Measurements from ENCODE around the gene ZNF200. TPM values are rescaled to one million over a fixed set of nuclear protein-coding genes. Genes with fewer than 3 reads are reported as not detected.
"Not testable (repeated sequence)": the region's sequence is repeated elsewhere in the genome, so short reads cannot be mapped to it uniquely, and the experiment has no call there.

Gene ZNF200
- polyA plus RNA-seq, 1 donor (not counting 4 experiments of a cell fraction or from before 2014, with no cell fraction given) = 4.3 TPM

DNA sequence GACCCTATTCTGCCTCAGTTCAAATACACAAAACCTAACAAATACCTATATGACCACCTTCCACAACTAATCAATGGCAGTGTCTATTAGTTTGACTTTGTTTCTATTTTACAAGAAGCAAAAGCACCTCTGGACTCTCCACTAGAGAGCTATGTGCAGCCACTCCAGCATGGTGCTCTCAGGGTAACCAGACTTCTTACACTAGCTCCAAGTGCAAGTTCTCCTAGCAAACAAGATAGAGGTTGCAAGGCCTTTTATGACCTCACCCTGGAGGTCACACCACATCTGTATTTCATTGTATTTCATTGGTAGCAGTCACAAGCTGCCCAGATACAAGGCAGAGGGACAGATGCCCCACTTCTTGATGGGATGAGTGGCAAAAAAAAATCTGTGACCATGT lies 40.0 kb upstream of the ZNF200 start:
- TF ChIP-seq EZH2 (IDR thresholded peaks at IDR 0.05; ENCODE audit: low read length) = no peak
- TF ChIP-seq, protein P1, sequence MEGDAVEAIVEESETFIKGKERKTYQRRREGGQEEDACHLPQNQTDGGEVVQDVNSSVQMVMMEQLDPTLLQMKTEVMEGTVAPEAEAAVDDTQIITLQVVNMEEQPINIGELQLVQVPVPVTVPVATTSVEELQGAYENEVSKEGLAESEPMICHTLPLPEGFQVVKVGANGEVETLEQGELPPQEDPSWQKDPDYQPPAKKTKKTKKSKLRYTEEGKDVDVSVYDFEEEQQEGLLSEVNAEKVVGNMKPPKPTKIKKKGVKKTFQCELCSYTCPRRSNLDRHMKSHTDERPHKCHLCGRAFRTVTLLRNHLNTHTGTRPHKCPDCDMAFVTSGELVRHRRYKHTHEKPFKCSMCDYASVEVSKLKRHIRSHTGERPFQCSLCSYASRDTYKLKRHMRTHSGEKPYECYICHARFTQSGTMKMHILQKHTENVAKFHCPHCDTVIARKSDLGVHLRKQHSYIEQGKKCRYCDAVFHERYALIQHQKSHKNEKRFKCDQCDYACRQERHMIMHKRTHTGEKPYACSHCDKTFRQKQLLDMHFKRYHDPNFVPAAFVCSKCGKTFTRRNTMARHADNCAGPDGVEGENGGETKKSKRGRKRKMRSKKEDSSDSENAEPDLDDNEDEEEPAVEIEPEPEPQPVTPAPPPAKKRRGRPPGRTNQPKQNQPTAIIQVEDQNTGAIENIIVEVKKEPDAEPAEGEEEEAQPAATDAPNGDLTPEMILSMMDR (optimal IDR thresholded peaks at IDR 0.05 in 1 of 3, IDR thresholded peaks at IDR 0.05 in 1 of 3, conservative IDR thresholded peaks at IDR 0.05 in 1 of 3; ENCODE audit: extremely low read depth in 1 of 3, insufficient read depth in 2 of 3, low read length in 3 of 3) = no peak
- H3K27me3 ChIP-seq (ENCODE audit: control insufficient read depth, extremely low read depth, insufficient read depth, low read length) = peaks cover 5% of the 10 kb centered on the region
- no peaks in the 10 kb centered on the region for H3K4me1 ChIP-seq (ENCODE audit: control insufficient read depth, extremely low read depth, insufficient read depth, low read length)
- no peaks in the 10 kb centered on the region for H3K9me3 ChIP-seq (ENCODE audit: control insufficient read depth, low read depth, low read length)
- no peak overlapping the region for H3K4me3 ChIP-seq (ENCODE audit: control insufficient read depth in 2 of 3, extremely low read depth in 1 of 3, insufficient read depth in 2 of 3, low read depth in 1 of 3, low read length in 3 of 3)
- DNase-seq (ENCODE audit: low read depth, low spot score) = no peak
- H3K9ac ChIP-seq (ENCODE audit: control insufficient read depth, extremely low read depth, insufficient read depth, low read length) = no peak overlapping the region
- no peaks in the 10 kb centered on the region for H3K79me2 ChIP-seq (ENCODE audit: control insufficient read depth, insufficient read depth, low read length)
- no peak overlapping the region for H2AFZ ChIP-seq (ENCODE audit: control insufficient read depth, low read length)
- no peaks in the 10 kb centered on the region for H3K9me1 ChIP-seq (ENCODE audit: control insufficient read depth, extremely low read depth, insufficient read depth, low read length)
- dilution Hi-C loops (cut with MboI; ENCODE audit: extremely low pct_ligation_motif_present, low sequenced_read_pairs) = no loop called here
- no peaks in the 10 kb centered on the region for H3K36me3 ChIP-seq (ENCODE audit: control insufficient read depth in 2 of 2, extremely low read depth in 1 of 2, insufficient read depth in 2 of 2, low read length in 2 of 2)
- no peak overlapping the region for H3K4me2 ChIP-seq (ENCODE audit: control insufficient read depth, extremely low read depth, insufficient read depth, low read depth, low read length)
- no peak overlapping the region for H3K27ac ChIP-seq (ENCODE audit: control insufficient read depth, insufficient read depth, low read length)
- FAIRE-seq = no peak
- no peaks in the 10 kb centered on the region for H4K20me1 ChIP-seq (ENCODE audit: control insufficient read depth, extremely low read depth, insufficient read depth, low read length)

DNA sequence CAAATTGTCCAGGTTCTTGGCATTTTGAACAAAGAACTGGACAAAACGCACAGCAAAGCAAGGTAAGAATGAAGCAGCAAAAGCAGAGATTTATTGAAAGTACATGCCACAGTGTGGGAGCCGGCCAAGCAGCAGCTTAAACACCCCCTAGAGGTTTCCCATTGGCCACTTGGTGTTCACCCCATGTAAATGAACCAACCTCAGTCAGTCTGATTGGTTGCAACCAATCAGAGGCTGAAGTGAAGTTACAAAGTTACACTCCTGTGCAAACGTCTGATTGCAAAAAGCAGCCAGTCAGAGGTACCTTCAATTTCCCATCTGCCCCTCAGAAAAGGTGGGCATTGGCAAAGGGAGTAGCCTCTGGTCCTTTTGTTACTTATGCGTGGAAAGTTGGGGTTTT lies 39.5 kb upstream of the ZNF200 start:
- FAIRE-seq (no peak), DNase-seq (ENCODE audit: low read depth, low spot score) (no peak)
- Histone ChIP-seq H3K4me1 (ENCODE audit: control insufficient read depth, extremely low read depth, insufficient read depth, low read length) (no peaks in the 10 kb centered on the region), H3K27me3 (ENCODE audit: control insufficient read depth, extremely low read depth, insufficient read depth, low read length) (peaks cover 5% of the 10 kb centered on the region), H3K9me1 (ENCODE audit: control insufficient read depth, extremely low read depth, insufficient read depth, low read length) (no peaks in the 10 kb centered on the region), H3K4me2 (ENCODE audit: control insufficient read depth, extremely low read depth, insufficient read depth, low read depth, low read length) (no peak overlapping the region), H3K9me3 (ENCODE audit: control insufficient read depth, low read depth, low read length) (no peaks in the 10 kb centered on the region), H3K79me2 (ENCODE audit: control insufficient read depth, insufficient read depth, low read length) (no peaks in the 10 kb centered on the region), H4K20me1 (ENCODE audit: control insufficient read depth, extremely low read depth, insufficient read depth, low read length) (no peaks in the 10 kb centered on the region), H3K27ac (ENCODE audit: control insufficient read depth, insufficient read depth, low read length) (no peak overlapping the region), H2AFZ (ENCODE audit: control insufficient read depth, low read length) (no peak overlapping the region), H3K36me3 (ENCODE audit: control insufficient read depth in 2 of 2, extremely low read depth in 1 of 2, insufficient read depth in 2 of 2, low read length in 2 of 2) (no peaks in the 10 kb centered on the region), H3K9ac (ENCODE audit: control insufficient read depth, extremely low read depth, insufficient read depth, low read length) (no peak overlapping the region), H3K4me3 (ENCODE audit: control insufficient read depth in 2 of 3, extremely low read depth in 1 of 3, insufficient read depth in 2 of 3, low read depth in 1 of 3, low read length in 3 of 3) (no peak overlapping the region)
- dilution Hi-C loops (cut with MboI; ENCODE audit: extremely low pct_ligation_motif_present, low sequenced_read_pairs) = no loop called here
- TF ChIP-seq, protein P1 (optimal IDR thresholded peaks at IDR 0.05 in 1 of 3, IDR thresholded peaks at IDR 0.05 in 1 of 3, conservative IDR thresholded peaks at IDR 0.05 in 1 of 3; ENCODE audit: extremely low read depth in 1 of 3, insufficient read depth in 2 of 3, low read length in 3 of 3) = no peak
- TF ChIP-seq EZH2 (IDR thresholded peaks at IDR 0.05; ENCODE audit: low read length) = no peak

DNA sequence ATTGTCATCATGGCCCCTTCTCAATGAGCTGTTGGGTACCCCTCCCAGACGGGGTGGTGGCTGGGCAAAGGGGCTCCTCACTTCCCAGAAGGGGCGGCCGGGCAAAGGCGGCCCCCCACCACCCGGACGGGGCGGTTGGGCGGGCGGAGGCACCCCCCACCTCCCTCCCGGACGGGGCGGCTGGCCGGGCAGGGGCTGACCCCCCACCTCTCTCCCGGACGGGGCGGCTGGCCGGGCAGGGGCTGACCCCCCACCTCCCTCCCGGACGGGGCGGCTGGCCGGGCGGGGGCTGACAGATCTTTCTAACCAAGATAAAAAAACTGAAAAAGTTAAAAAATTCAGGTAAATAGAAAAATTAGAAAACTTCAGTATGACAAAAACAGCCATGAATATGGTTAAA lies 36.3 kb upstream of the ZNF200 start:
- H3K4me1 ChIP-seq (ENCODE audit: control insufficient read depth, extremely low read depth, insufficient read depth, low read length); H3K9me1 ChIP-seq (ENCODE audit: control insufficient read depth, extremely low read depth, insufficient read depth, low read length); H3K27ac ChIP-seq (ENCODE audit: control insufficient read depth, insufficient read depth, low read length); H3K9me3 ChIP-seq (ENCODE audit: control insufficient read depth, low read depth, low read length); dilution Hi-C loops (cut with MboI; ENCODE audit: extremely low pct_ligation_motif_present, low sequenced_read_pairs); H3K79me2 ChIP-seq (ENCODE audit: control insufficient read depth, insufficient read depth, low read length); H3K4me2 ChIP-seq (ENCODE audit: control insufficient read depth, extremely low read depth, insufficient read depth, low read depth, low read length); H3K27me3 ChIP-seq (ENCODE audit: control insufficient read depth, extremely low read depth, insufficient read depth, low read length); H2AFZ ChIP-seq (ENCODE audit: control insufficient read depth, low read length); DNase-seq (ENCODE audit: low read depth, low spot score); H4K20me1 ChIP-seq (ENCODE audit: control insufficient read depth, extremely low read depth, insufficient read depth, low read length); FAIRE-seq; H3K9ac ChIP-seq (ENCODE audit: control insufficient read depth, extremely low read depth, insufficient read depth, low read length); H3K36me3 ChIP-seq (ENCODE audit: control insufficient read depth in 2 of 2, extremely low read depth in 1 of 2, insufficient read depth in 2 of 2, low read length in 2 of 2); H3K4me3 ChIP-seq (ENCODE audit: control insufficient read depth in 2 of 3, extremely low read depth in 1 of 3, insufficient read depth in 2 of 3, low read depth in 1 of 3, low read length in 3 of 3): not testable (repeated sequence)

DNA sequence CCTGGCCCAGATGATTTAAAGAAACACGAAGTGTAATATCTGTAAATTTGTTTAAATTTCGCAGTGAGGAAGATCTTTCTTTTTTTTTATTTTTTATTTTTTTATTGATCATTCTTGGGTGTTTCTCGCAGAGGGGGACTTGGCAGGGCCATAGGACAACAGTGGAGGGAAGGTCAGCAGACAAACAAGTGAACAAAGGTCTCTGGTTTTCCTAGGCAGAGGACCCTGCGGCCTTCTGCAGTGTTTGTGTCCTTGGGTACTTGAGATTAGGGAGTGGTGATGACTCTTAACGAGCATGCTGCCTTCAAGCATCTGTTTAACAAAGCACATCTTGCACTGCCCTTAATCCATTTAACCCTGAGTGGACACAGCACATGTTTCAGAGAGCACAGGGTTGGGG lies 35.8 kb upstream of the ZNF200 start:
- H3K9me3 ChIP-seq (ENCODE audit: control insufficient read depth, low read depth, low read length); dilution Hi-C loops (cut with MboI; ENCODE audit: extremely low pct_ligation_motif_present, low sequenced_read_pairs); DNase-seq (ENCODE audit: low read depth, low spot score); H3K9me1 ChIP-seq (ENCODE audit: control insufficient read depth, extremely low read depth, insufficient read depth, low read length); H3K4me2 ChIP-seq (ENCODE audit: control insufficient read depth, extremely low read depth, insufficient read depth, low read depth, low read length); H3K4me3 ChIP-seq (ENCODE audit: control insufficient read depth in 2 of 3, extremely low read depth in 1 of 3, insufficient read depth in 2 of 3, low read depth in 1 of 3, low read length in 3 of 3); H3K27me3 ChIP-seq (ENCODE audit: control insufficient read depth, extremely low read depth, insufficient read depth, low read length); H3K27ac ChIP-seq (ENCODE audit: control insufficient read depth, insufficient read depth, low read length); H3K36me3 ChIP-seq (ENCODE audit: control insufficient read depth in 2 of 2, extremely low read depth in 1 of 2, insufficient read depth in 2 of 2, low read length in 2 of 2); FAIRE-seq; H3K9ac ChIP-seq (ENCODE audit: control insufficient read depth, extremely low read depth, insufficient read depth, low read length); H2AFZ ChIP-seq (ENCODE audit: control insufficient read depth, low read length); H3K4me1 ChIP-seq (ENCODE audit: control insufficient read depth, extremely low read depth, insufficient read depth, low read length); H3K79me2 ChIP-seq (ENCODE audit: control insufficient read depth, insufficient read depth, low read length); H4K20me1 ChIP-seq (ENCODE audit: control insufficient read depth, extremely low read depth, insufficient read depth, low read length): not testable (repeated sequence)
